Activated T-helper 1 cell treated with anti-CD3 and anti-CD28 coated beads, Interleukin-2, amount 50 U/mL, for 16 hours (primary cell): ENCODE results near the gene IQCN.

Source experiments
- DNase-seq, 2 donors: peaks; one replicate each; pipeline ENCODE4 v3.0.0-alpha.2; 2020; ENCODE audit warnings: low read depth in 1 of 2, low spot score in 1 of 2

IQCN gene

GRCh38 chr19:18286973-18287635, 12.9 kb upstream of the IQCN start:
- no peak for DNase-seq

GRCh38 chr19:18284712-18285360, 10.6 kb upstream of the IQCN start:
- DNase-seq: no peak

GRCh38 chr19:18283338-18283737, 9.1 kb upstream of the IQCN start:
- DNase-seq: no peak

DNA sequence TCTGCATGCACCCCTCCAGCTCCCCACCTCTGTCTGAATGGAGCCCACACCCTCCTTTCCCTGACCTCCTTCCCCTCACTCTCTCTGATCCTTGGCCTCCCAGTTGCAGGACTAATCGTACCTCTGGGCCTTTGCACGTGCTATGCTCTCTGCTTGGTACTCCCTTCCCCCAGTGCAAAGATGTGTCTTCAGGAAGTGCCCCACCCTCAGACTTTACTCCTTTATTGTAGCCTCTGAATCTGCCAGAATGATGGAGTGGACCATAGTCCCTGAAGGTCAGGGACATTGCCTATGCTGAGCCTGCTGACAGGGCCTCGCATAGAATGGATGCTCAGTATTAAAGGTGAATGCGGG, 8.5 kb upstream of the IQCN start:
- no peak for DNase-seq

GRCh38 chr19:18282021-18282787, 8.0 kb upstream of the IQCN start:
- DNase-seq: no peak

DNA sequence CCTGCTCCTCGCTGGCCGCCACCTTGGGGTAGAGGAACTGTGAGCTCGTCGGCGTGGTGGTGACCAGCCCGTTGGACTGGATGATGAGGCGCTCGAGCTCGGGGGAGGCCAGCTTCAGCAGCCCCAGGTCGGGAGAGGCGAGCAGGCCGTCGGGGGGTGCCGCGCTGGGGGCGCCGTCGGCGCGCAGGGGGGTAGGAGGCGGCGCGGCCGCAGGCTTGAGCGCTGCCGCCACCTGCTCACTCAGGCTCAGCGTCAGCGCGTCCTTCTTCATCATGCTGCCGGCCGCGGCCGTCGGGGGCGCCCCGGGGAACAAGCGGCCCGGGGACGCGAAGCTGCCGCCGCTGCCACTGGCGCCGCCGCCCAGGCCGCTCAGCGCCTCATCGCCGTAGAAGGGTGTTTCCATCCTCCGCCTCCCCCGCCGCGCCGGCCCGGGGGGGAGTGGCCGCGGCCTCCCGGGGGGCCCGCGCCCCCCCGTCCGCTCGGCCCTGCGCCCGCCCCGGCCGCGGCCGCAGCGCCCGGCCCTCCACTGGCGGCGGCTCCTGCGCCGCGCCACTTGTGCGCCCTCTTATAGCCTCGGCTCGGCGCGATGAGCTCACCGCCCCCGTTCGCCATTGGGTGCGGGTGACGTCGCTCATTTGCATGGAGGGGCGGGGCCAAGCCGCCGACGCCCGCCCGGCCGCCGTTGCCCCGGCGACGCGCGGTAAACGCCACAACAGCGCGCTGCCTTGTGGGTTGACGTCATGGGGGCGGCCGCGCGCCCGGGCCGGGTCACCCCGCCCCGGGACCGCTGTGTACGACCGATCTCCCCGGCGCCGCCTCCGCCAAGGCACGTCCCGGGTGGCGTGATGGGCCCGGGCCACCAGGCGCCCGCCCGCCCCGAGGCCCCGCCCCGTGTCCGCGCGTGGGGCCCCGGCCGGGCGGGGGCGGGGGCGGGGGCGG, 7.1 kb upstream of the IQCN start, which contains the start of gene JUND:
Gene JUND, minus strand, starts transcription at position 541 of the 939 bp plus-strand sequence. Its CDS starts 138 bp downstream, at position 403.
- peak; percentile 88 to 98 for DNase-seq

DNA sequence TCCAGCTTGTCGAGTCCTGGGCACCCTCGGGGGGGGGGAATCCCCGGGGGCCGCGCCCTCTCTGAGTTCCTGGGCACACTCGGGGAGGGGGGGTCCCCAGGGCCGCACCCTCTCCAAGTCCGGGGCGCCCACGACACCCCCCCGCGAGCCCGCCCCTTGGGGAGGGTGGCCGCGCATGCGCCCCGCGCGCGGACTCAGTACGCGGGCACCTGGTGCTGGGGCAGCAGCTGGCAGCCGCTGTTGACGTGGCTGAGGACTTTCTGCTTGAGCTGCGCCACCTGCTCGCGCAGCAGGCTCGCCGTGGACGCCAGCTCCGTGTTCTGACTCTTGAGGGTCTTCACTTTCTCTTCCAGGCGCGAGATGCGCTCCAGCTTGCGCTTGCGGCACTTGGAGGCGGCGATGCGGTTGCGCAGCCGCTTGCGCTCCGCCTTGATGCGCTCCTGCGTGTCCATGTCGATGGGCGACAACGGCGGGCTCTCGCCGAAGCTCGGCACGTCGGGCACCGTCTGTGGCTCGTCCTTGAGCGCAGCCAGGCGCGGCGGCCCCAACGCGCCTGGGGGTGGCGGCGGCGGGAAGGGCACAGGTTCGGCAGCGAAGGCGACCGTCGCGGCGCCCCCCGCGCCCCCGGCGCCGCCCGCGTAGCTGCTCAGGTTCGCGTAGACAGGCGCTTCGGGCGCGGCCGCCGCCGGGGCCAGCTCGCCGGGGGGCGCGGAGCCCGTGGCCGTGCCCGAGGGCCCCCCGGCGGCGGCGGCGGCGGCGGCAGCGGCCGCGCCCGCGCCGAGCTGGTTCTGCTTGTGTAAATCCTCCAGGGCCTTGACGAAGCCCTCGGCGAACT, 6.2 kb upstream of the IQCN start:
- peak; percentile 65 to 73 for DNase-seq

GRCh38 chr19:18279516-18280246, 5.4 kb upstream of the IQCN start:
- peak; percentile 84 to 87 for DNase-seq

GRCh38 chr19:18279266-18279515, 4.9 kb upstream of the IQCN start:
- DNase-seq: no peak

DNA sequence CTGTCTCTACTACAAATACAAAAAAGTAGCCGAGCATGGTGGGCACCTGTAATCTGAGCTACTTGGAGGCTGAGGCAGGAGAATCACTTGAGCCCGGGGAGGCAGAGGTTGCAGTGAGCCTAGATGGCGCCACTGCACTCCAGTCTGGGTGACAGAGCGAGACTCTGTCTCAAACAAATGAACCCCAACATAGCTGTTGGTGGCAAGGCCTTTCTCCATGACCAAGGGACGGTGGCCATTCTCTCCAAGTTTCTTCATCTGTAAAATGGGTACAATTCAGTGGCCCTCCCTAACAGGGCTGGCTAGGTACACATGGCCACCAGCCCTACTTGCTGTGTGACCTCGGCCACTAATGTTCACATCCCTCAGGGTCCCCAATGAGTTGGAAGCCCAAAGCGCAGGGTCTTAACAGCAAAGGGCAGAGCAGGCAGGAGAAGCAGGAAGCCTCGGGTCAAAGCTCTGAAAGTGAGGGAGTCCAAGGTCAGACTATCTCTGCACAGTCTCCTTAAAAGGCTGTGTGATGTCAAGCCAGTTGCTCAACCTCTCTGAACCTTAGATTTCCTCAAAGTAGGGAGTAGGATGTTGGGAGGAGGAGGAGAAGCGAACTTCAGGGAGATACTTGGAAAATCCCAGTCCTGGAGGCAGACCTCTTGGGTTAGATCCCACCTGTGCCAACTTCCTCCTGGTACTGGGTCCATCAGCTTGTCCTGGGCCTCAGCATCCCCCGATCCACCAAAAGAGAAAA, 4.4 kb upstream of the IQCN start:
- DNase-seq: no peak

- no peak for DNase-seq
Observed at GRCh38 chr19:18274781-18275356, 617 bp upstream of the IQCN start.

DNA sequence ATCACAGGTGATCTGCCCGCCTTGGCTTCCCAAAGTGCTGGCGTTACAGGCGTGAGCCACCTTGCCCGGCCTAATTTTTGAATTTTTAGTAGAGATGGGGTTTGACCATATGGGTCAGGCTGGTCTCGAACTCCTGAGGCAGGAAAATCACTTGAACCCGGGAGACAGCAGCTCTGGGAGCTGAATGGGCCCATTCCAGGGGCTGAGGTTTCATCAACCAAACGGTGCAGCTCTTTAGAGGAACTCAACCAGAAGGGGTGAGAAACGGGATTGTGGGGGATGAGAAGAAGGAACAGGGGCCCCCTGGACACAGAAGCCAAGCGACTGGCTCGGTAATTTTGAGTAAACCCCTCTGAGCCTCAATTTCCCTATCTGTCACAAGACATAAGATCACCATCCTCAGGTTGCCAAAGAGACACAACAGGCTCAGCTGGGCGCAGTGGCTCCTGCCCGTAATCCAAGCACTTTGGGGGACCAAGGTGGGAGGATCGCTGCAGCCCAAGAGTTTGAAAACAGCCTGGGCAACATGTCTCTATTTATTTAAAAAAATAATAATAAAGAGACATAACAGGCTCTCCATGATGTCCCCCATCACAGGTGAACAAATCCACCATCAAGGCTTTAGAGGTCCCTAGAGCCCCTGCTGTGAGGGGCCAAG, 562 bp downstream of the IQCN start:
- no peak for DNase-seq

GRCh38 chr19:18271433-18271841, 2.8 kb downstream of the IQCN start:
- DNase-seq: no peak

- no peak for DNase-seq
Observed at GRCh38 chr19:18270326-18270725, 3.9 kb downstream of the IQCN start.

DNA sequence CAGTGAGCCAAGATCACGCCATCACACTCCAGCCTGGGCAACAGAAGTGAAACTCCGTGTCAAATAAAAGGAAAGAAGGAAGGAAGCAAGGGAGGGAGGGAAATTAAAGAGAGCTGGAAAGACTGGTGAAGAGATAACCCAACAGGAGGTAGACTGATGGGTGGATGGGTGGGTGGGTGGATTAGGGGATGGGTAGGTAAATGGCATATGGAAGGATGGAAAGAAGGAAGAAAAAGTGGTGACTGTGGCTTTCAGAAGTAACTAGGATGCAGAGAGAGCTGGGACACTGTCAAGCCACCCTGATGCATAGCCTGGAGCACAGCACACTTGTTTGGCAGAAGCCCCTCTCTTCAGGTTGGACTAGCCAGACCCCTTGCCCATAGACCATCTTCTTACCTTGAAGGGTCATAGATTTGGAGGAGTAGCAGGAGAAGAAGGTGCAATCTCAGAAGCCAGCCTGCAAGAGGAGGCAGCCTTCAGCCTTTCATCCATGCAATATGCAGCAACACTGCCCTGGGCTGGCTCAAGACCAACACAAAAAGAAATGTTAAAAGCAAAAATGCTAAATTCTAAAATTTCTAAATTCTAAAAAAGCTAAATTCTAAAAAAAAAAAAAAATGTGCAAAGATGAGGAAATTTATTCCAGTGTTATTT, 5.1 kb downstream of the IQCN start:
- no peak for DNase-seq

DNA sequence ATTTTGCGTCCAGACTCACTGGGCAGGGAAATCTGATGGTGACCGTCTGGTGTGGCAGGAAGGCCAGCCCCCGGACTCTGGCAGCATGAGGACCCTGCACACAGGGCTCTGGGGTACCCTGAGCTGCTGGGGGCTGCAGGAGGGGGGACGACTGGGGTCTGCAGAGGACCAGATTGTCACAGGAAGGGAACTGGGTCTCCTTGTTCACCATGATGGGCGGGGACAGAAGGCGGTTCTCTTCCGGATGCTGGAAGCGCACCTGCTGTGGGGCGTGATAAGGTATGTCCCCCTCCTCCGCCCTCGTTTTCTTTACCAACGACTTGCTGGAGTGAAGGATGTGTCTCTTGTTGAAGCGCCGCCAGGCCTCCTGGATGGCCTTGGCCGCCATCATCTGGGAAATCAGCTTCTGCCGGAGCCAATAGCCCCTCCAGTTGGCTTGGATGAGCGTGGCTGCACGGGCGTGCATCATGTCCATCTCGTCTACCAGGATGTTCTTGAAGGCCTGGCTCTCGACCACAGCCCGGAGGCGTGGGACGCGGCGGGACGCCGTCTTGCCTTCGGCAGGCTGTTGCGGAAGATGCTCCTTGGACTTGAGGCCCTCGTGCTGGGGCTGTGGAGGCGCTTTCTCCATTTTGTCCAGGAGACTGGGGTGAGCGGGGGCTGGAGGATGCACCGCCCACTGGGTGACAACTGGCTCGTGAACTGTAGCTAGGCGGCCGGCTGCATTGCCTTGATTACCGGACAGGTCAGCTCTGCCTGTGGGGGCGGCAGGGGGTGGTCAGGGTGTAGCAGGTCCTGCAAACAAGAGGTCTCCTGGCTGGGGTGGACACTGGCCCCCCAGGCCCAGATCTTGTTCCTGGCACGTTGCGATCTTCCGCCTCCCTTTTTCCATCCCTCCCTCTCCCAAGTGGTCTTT, 7.2 kb downstream of the IQCN start:
- DNase-seq: no peak

DNA sequence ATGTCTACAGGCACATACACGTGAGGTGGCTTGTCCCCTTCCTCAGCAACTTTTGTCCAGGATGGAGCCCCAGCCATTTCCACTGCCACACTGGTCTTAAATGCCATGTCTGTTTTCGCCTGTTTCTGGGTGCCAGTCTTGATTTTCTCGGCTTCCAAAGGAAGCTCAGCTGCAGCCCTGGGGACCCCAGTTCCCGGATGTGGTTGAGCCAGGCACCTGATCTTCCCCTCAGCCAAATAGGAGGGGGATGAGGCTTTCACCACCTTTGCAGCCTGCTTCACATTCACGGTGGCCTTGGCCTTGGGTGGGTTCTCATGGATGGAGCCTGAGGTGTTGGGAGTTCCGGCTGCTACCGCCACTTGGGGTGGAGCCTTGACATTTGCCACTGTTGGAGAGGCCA, 8.7 kb downstream of the IQCN start:
- DNase-seq: no peak
